Right ventricle myocardium inferior (tissue), 1 donor: ENCODE measurements around the gene CACNA2D3. TPM values are rescaled to one million over a fixed set of nuclear protein-coding genes. Genes with fewer than 3 reads are reported as not detected.

ENCODE experiments used
- ATAC-seq: fragments of 200-7000 bp; cut with Tn5 transposase; one replicate; pipeline ENCODE4 v1.9.1; 2020; ENCODE audit warnings: mild to moderate bottlenecking, moderate library complexity
- DNase-seq: peaks from one replicate; pipeline ENCODE4 v3.0.0; 2021; ENCODE audit errors: missing footprints
- intact Hi-C: fragments of 100-400 bp; cut with DNase I; formaldehyde crosslinking; loops from one replicate; pipeline ENCODE4 v1.11.0; 2022
- total RNA-seq: library from RNA; stranded (reverse); fragmentation: NEBNext Ultra II Directional; extraction: Animal tissue kit (Norgen Biotek cat#: 25700); gene quantifications from one replicate; pipeline ENCODE4 v1.2.1, GENCODE V29; 2021
- donor health status: DM: no; HTN: yes; CAD: no; lungs with severe emphysema.

CACNA2D3 gene
- total RNA-seq, 1 donor from 2014 or later = 33.7 TPM

- intact Hi-C loops = no loop called here
- ATAC-seq = no peak
- no peak for DNase-seq
These were observed 177.0 kb downstream of the CACNA2D3 start for GRCh38 chr3:54299169-54299935.

DNA sequence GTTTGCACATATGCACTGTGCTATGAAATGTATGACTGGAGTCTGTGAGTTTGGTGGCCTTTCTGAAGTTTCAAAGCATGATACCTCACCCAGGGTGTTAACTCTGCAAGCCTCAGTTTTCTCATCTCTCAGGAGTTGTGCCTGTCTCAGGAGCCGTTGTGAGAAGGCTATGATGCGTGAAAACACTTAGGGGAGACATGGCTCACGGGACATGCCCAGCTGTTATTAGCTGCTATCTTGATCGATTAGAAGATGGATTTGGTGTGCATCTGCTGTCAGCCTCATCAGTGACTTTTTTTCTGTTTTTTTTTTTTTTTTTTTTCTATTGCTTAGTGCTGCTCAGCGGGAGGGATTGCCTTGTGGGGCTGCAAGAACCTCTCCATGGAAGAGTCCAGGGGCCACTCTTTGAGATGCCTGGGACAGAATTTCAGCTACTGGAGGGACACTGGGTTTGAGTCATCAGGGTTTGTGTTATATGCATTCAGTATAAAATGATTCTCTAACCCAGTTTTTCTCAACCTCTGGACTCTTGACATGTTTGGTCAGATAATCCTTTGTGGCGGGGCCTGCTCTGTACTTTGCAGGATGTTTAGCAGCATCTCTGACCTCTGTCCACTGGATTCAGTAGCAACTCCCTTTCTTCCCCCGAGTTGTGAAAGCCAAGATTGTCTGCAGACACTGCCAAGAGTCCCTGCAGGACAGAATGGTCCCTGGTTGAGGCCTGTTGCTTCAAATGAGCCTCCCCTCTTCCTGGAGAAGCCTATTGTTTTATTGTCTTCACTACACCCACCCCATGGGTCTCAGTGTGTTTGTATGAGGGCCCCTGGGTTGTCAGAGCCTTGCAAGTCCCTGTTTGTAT is 181.4 kb downstream of the CACNA2D3 start:
- intact Hi-C loops = no loop called here
- ATAC-seq = no peak
- no peak for DNase-seq

DNA sequence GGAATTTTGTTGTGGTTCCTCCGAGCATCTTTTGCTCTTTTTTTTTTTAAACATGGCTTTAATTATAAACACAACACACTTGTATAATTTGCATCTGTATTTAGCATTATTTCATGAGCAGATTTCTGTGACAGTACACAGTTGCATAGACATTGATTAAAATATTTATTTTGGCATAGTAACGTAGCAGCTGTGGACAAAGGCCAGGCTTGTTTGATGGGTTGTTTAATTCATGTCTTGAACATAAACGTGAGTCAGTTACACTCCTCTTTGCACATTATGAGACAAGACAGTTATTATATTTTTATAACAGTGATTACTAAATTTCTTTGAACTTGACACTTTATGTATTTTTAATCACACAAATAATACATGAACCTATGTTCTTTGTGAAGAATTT is 182.5 kb downstream of the CACNA2D3 start:
- no peak for DNase-seq
- ATAC-seq = no peak
- intact Hi-C loops = no loop called here

GRCh38 chr3:54305409-54306099 is 183.2 kb downstream of the CACNA2D3 start:
- ATAC-seq (peak; percentile 23), DNase-seq (no peak)
- intact Hi-C loops = no loop called here

DNA sequence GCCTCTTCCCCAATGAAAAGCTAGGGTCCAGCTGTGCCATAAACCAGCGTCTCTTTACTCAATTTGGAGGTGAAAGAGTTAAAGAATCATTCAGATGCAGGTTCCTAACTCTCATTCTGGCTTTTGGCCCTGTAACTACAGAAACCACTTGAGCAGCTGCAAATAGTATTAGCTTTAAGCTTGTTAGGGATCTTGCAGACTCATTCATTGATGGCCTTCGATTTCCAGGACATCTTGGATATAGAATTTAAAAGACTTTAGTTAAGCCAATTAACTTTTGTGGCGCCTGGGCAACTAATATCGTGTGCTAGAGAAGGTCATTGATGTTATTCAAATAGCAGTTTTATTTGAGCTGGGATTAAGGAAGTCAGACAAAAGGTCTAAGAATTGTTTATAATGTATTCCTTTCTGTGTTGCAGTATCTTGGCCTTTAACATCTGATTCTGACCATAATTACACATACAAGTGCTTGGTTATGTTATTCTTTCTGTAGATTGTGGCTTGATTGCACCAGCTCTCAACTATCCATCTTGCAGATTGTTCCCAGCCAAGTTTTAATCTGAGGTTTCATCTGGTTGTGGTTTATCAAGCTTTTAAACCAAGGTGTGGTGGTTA is 185.3 kb downstream of the CACNA2D3 start:
- DNase-seq (no peak), ATAC-seq (no peak)
- intact Hi-C loops = no loop called here

- ATAC-seq (no peak), DNase-seq (no peak)
- intact Hi-C loops = no loop called here
These were observed 187.2 kb downstream of the CACNA2D3 start for GRCh38 chr3:54309601-54310000.

GRCh38 chr3:54311211-54311747 is 188.9 kb downstream of the CACNA2D3 start:
- ATAC-seq = no peak
- no peak for DNase-seq
- intact Hi-C loops = no loop called here

- ATAC-seq = no peak
- intact Hi-C loops = no loop called here
- DNase-seq = no peak
These were observed 190.0 kb downstream of the CACNA2D3 start for GRCh38 chr3:54312156-54312899.

DNA sequence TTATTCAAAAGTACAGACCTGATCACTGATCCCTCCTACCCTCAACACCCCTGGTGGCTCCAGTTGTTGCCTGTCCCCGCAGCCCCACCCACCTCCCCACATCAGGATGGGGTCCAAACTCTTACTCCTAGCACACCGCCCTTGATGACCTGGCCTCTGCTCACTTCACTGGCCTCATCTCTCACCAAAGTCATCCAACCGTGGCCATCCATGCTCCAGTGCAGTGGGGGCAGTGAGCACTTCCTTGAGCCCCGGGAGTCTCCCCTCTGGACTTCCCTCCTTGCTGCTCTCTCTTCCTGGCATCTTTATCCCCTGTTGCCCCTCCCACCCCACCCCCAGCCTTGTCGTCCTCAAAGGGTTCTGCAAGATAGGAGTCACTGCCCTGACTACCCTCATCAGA is 191.1 kb downstream of the CACNA2D3 start:
- no peak for ATAC-seq
- intact Hi-C loops = no loop called here
- no peak for DNase-seq

DNA sequence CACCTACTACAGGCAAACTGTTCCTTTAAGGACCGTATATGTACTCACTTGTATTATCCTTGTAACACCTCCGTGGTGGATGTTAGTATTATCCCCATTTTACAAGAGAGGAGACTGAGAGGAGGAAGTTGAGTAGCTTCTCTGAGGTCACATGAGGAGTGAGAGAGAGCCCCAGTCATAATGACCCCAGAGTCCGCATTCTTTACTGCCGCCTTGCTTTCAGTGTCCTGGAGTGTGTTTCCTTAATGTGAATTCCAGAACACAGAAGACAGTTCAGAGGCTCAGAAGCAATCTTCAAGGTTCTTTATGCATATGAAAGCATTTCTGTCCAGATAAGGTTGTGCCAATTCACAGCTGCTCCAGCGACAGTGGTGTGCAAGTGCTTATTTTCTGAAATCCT is 199.2 kb downstream of the CACNA2D3 start:
- ATAC-seq = no peak
- intact Hi-C loops = no loop called here
- no peak for DNase-seq

DNA sequence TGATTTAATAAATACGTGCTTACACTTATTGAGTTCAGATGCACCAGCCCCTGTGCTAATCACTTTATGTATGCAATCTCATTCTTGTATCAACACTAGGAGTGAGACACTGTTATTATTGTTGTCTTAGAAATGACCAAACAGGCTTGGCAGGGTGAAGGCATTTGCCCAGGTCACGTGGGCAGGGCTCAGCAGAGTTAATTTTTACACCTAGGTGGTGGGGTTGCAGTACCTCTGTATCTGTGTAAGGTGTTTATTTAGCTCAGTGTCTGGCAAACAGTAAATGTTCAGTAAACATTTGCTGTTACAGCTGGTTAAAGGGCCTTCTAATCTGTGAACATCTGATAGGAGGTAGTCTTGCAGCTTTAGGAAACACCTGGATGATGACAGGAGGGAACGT is 200.0 kb downstream of the CACNA2D3 start:
- ATAC-seq (no peak), DNase-seq (no peak)
- intact Hi-C loops = no loop called here

DNA sequence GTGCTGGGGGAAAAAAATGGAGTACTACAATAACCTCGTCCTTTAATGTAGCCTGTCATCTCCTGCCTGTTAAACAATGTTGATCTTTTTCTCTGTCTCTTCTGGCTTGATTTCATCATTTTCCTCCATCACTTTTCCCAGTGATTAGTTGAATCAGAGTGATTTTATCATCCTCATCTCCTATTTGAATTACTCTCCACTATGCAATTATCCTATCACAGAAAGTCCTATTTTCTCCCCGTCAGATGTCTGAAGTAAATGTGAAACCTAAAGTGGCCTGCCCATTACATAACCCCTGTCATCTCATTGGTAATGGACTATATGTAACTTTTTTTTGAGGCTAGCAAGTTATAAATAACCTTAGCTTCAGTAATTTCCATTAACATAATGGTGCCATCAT is 201.8 kb downstream of the CACNA2D3 start:
- no peak for ATAC-seq
- DNase-seq = no peak
- intact Hi-C loops = no loop called here

DNA sequence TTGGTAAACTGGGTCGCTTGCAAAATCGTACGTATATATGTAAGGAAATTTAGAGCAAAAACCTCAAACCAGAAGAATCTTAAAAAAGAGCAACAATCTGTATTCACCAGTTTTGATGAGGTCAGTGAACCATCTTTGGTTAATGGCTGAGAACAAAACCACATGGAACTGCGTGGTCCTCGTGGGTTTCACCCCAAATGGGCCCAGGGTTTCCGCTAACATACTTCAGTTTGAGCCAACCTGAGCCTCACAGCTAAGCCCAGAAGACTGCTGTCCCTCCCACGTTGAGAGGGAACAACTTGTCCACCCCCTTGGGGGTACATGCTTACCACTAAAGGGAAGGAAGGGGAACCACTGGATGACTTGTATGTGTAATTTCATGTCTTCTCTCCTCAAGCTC is 204.6 kb downstream of the CACNA2D3 start:
- ATAC-seq (no peak), DNase-seq (no peak)
- intact Hi-C loops = no loop called here

GRCh38 chr3:54331341-54331740 is 209.0 kb downstream of the CACNA2D3 start:
- ATAC-seq = no peak
- intact Hi-C loops = no loop called here
- no peak for DNase-seq

DNA sequence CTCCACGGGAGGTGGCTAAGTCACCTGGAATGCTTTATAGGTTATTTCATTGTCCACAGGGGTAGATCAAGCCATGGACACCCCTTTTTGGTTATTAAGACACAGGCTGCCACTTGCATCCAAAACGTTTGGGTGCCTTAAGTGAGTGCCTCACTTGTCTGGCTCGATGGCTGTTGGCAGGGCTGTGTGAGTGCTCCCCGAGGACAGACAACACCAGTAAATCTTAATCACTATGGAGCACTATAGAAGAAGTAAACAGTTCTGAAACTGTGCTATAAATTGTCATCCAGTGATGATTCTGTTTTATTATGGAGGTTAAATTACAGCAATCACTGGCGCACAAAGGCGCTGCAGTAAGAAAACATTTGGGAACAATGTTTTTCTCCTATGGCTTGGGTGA is 215.5 kb downstream of the CACNA2D3 start:
- intact Hi-C loops = no loop called here
- no peak for ATAC-seq
- DNase-seq = no peak

GRCh38 chr3:54339608-54340007 is 217.3 kb downstream of the CACNA2D3 start:
- intact Hi-C loops = no loop called here

DNA sequence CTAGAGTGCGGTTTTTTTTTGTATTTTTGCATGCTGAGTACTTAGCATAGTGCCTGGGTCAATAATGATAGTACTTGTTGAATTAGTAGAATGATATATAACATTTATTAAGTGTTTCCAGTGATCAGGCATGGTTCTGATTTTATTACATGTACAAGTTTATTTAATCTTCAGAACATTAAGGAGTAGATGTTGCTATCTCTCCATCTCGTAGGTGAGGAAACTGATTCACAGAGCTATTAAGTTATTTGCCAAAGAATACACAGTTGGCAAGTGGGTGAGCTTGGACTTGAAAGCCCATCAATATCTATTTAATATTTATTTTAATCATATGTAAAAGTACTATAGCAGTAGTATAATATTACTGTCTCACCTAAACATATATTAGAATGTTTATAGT is 219.5 kb downstream of the CACNA2D3 start:
- no peak for DNase-seq

More at GRCh38 chr3:54339608-54340007, 217.3 kb downstream of the CACNA2D3 start:
- DNase-seq = no peak
- no peak for ATAC-seq

DNA sequence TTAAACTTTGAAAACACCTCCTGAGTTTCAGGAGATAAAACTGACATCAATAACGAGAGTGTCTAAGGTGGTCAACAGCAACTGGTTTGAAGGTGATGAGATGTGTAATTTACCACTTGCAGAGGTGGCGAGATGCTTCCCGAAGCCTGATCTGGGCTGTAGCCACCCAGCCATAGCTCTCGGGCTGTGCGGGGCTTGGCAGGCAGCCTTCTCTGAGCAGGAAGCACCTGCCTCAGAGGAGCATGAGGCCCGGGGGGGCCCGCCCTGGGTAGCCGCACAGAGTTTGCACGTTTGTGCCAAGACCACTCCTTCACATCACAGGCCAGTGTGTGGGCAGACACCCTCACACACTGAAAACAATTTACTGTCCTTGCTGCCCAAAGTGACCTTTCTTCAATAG is 220.3 kb downstream of the CACNA2D3 start:
- DNase-seq (no peak), ATAC-seq (no peak)
- intact Hi-C loops = no loop called here

More for the DNA sequence above, 219.5 kb downstream of the CACNA2D3 start:
- intact Hi-C loops = no loop called here
- ATAC-seq = no peak
